Activated CD8-positive, alpha-beta memory T cell treated with anti-CD3 and anti-CD28 coated beads for 1 hour (primary cell): ENCODE measurements around the gene EFCAB14.
"Not testable (repeated sequence)": the region's sequence is repeated elsewhere in the genome, so short reads cannot be mapped to it uniquely, and the experiment has no call there.

Experiments
- DNase-seq, 2 donors: peaks; one replicate each; pipeline ENCODE4 v3.0.0-alpha.2; 2020; ENCODE audit warnings: low read depth in 1 of 2; ENCODE audit errors: extremely low read depth in 1 of 2

EFCAB14 gene

DNA sequence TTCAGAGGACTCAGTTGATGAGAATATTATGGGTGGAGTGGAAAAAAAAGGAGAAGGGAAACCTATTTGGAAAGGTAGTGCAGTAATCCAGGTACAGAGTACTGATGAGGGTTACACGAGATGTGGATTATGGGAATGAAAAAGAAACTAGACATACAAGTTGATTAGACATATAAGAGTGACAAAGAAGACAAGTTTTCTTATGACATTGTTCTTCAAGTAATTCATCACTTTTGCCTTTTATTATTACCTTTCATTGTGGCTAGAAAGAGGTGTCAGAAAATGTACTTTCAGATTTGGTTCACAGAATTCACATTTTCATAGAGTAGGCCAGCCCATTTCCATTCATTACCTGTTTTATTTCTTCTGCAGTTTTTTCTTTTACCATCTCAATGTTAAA is 61.1 kb downstream of the EFCAB14 start:
- DNase-seq: no peak

DNA sequence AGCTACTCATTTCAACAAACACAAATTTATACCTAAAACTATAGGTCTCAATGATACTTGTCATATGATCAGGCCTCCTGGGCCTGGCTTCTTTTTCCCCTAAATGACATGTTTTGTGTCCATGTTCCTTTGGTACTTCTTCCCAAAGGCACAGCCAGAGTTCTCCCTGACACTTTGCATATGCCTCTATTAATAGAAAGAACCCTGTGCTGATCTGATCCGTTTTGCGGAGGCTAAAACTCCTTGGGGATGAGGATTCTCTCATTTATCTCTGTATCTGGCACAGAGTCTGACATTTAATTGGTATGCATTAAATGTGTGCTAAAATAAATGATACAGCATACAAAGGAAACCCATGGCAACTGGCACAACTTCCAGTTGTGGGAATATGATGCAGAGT is 62.3 kb downstream of the EFCAB14 start:
- DNase-seq: no peak

- no peak for DNase-seq
Measured at GRCh38 chr1:46655848-46656247, 63.1 kb downstream of the EFCAB14 start.

DNA sequence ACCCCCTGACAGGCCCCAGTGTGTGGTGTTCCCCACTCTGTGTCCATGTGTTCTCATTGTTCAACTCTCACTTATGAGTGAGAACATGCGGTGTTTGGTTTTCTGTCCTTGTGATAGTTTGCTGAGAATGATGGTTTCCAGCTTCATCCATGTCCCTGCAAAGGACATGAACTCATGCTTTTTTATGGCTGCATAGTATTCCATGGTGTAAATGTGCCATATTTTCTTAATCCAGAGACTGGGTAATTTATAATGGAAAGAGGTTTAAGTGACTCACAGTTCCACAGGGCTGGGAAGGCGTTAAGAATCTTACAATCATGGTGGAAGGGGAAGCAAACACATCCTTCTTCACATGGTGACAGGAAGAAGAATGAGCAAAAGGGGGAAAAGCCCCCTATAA is 64.2 kb downstream of the EFCAB14 start:
- DNase-seq: not testable (repeated sequence)

DNA sequence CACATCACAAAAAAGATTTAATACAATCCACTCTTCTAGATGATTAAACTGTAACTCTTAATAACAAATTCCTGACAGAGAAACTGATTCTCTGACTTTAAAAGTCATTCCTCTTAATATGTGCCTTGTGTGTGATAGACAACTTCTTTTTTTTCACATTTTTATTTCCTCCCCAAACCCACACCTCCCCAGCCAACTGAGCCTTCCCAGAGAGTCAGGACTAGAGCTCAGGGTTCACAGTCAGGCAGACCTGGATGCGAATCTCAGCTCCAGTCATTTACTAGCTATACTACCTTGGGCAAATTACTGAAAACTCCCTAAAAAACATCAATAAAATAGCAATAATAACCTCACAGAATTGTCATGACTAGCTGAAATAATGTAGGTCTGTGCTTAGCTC is 64.9 kb downstream of the EFCAB14 start:
- DNase-seq: no peak

- no peak for DNase-seq
Measured at GRCh38 chr1:46653405-46653958, 65.4 kb downstream of the EFCAB14 start.

DNA sequence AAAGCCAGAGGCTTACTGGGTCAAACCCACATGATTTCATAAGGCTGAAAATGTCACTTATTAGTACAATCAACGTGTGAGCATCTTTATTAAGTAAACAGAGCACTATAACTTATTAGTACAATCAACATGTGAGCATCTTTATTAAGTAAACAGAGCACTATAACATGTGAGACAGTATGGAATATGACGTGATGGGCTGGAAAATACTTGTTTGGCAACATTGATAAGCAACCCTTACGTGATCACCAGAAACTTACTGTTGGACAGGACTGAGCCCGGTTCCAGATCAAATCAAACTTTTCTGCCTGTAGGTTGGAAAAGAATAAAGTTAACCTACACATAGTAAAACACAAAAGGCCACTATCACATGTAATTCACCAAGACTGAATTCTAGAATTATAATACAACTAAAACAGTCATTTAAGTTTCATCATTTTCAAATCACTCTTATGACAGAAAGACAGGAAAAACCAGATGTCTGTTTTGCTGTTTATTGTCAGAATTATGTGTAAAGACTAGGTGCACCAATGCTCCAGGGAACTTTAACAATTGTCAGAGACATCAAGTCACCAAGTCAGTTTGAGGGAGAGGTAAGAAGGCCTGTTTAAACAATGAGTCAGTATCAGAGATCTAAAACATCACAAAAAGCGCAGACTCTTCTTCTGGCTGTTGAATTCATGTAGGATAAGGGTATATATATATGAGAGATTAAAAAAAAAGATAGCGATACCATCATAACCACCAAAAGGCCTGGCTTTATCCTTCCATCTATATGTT is 66.4 kb downstream of the EFCAB14 start:
- DNase-seq: no peak

- DNase-seq: not testable (repeated sequence)
Measured at GRCh38 chr1:46651152-46651551, 67.8 kb downstream of the EFCAB14 start.

DNA sequence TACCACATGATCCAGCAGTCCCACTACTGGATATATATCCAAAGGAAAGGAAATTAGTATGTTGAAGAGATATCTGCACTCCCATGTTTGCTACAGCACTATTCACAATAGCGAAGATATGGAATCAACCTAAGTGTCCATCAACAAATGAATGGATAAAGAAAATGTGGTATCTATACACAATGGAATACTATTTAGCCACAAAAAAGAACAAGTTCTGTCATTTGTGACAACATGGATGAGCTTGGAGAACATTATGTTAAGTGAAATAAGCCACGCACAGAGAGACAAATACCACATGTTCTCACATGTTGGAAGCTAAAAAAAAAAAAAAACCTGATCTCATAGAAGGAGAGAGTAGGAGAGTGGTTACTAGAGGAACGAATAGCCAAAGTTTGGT is 68.4 kb downstream of the EFCAB14 start:
- DNase-seq: no peak

DNA sequence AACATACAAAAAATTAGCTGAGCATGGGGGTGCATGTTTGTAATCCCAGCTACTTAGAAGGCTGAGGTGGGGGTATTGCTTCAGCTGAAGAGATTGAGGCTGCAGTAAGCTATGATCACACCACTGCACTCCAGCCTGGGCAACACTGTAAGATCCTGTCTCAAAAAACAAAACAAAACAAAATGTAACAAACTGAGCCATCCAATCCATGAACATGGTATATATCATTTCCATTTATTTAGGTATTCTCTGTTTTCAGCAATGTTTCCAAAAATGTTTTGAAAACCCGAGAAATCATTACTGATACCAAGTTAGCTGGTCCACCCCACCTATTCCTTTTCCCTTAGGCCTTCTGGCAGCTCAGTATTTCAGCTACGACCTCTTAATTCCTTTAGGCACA is 69.2 kb downstream of the EFCAB14 start:
- no peak for DNase-seq

DNA sequence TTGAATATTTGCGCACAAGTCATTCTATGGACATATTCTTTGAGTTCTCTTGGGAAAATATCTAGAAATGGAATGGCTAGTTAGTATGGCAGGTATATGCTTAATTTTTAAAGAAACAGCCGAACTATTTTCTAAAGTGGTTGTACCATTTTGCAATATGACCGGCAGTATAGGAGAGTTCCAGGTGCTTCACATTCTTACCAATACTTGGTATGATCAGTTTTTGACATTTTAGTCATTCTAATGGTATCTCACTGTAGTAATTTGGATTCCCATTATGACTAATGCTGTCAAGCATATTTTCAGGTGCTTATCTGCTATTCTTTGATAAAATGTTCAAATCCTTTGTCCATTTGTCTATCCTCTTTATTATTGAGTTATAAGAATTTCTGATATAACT is 71.3 kb downstream of the EFCAB14 start:
- no peak for DNase-seq

- no peak for DNase-seq
Measured at GRCh38 chr1:46646844-46647243, 72.1 kb downstream of the EFCAB14 start.

DNA sequence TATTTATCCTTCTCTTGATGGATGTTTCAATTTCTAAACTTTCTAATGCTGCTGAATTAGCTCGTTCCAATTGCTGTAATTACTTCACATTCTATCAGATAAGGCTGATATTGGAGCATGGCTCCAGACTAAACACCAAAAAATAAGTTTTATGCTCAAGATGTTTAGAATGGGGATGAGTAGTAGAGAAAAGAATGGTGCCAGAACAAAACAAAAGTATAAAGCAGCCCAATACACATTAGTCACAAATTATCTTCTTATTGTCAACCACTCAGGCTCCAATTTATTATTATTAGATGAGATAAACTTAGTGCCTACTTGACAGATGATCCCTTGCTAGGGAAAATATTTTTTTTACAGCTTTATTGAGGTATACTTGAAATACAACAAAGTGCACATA is 72.6 kb downstream of the EFCAB14 start:
- DNase-seq: no peak

- no peak for DNase-seq
Measured at GRCh38 chr1:46645815-46646214, 73.1 kb downstream of the EFCAB14 start.

DNA sequence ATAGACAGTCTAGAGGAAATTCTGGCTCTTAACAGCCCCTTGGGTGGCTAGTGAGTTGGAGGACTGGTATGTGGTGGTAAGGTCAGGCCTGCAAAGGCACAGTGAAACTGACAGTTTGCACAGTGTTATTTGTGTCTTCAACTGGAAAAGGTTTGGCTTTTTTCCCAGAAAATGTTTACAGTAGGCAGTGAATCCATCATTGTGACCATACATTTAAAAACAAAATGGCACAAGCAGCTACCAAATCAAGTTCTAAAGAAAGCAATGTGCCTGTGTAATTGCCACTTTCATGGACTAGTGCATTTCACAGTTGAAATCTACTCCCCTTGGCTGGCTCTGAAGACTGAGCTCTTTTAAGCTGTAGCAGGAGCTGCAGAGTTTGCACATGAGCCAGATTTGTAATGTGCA is 75.5 kb downstream of the EFCAB14 start:
- DNase-seq: no peak

GRCh38 chr1:46642115-46642680 is 76.7 kb downstream of the EFCAB14 start:
- DNase-seq: no peak

DNA sequence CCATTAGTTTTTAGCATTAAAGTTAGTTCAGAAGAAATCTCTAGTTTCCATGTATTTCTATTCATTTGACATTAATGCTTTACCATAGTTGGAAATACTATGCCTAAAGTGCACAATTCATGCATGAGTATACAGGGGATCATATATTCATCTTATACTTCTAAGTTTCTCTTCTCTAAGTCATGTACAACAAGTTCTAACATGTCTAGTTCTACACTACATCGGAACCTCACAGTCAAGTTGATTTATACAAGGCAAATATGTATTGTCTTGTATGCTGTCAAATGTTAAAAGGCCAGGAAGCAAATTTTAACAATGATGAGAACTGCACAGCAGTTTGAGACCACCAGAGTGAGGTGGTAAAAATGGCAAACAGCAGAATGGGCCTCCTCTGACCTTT is 79.4 kb downstream of the EFCAB14 start:
- DNase-seq: no peak

GRCh38 chr1:46638921-46639320 is 80.0 kb downstream of the EFCAB14 start:
- DNase-seq: no peak

- no peak for DNase-seq
Measured at GRCh38 chr1:46637444-46638083, 81.3 kb downstream of the EFCAB14 start.

DNA sequence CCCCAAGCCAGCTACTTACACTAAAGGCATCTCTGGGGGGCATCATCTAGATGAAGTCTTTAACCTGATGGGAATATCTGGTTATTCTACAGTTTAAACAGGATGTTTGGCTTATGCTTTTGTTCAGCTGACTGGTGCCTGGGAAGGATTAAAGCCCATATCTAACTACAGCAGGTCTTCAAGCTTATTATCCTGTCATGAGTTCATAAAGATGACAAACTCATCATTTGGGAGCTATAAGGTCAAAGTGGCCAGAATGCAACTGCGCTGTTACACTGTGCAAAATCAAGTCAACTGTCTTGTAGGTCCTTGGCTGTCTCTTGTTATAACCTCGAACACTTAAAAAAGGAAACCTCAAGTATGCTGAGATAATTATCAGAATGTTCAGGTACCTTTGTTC is 83.7 kb downstream of the EFCAB14 start:
- no peak for DNase-seq

DNA sequence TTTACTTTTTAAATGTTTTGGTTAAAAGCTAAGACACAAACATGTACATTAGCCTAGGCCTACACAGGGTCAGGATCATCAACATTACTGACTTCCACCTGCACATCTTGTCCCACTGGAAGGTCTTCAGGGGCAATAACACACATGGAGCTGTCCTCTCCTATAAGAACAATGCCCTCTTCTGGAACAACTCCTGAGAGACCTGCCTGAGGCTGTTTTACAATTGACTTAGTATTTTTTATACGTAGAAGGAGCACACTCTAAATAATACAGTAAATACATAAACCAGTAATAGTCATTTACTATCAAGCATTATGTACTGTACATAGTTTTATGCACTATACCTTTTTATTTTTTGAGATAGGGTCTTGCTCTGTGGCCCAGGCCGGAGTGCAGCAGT is 88.2 kb downstream of the EFCAB14 start:
- DNase-seq: no peak
